SK-N-DZ (cell line): Measurements from ENCODE around the gene CXCL6.

Source experiments
- DNase-seq: peaks from one replicate; pipeline ENCODE4 v3.0.0-alpha.2; 2015; ENCODE audit warnings: low spot score

Gene CXCL6

DNA sequence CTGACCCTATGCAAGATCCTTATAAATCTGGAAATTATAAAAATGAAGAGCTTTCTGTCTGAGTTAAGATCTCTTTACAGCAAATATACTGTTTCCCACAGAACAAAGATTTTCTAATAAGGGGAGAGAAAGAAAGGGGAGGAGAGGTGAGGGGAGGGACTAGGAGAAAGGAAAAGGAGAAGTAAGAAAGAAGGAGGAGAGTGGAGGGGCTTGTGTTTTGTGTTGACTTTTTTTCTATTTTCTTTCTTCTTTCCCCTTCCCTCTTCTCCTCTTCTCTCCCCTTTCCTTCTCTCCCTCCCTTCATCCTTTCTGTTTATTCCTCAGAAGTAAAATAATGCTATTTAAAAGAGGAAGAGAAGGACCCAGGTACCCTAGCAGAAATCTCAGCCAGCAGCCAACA is 6.2 kb downstream of the CXCL6 start:
- DNase-seq, result no peak

DNA sequence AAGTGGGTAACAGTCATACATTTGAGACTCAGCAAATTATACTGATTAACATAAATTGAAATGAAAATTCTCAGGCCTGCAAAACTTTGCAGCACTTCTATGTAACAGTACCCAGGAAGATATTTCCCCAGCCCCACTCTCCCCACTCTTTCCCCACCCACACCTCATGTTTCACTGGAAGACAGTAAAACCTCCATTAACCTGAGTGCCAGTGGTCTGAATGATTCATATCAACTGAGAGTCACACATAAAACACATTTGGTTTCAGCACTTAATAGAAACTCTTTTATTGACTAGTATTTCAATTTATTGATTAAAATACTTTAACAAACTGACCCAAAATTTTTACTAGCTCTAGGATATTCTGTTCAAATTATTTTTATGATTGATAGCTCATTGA is 6.9 kb downstream of the CXCL6 start:
- DNase-seq, result no peak

DNA sequence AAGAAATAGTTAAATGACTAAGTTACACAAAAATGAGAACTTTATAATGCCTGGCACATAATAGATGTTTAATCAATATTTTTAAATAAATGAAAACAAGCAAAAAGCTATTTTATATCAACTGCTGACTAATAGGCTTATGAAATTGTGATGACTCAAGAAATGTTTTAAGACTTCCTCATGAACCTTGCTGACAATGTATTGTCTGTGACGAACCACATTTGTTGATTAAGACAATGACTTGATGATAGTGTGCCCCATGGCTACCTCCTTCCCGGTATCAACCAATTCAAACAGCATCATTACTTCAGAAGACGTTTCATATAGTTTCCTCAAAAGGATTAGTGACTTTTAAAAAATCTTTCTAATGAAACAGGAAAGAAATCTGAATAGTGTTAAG is 7.9 kb downstream of the CXCL6 start:
- no peak for DNase-seq

DNA sequence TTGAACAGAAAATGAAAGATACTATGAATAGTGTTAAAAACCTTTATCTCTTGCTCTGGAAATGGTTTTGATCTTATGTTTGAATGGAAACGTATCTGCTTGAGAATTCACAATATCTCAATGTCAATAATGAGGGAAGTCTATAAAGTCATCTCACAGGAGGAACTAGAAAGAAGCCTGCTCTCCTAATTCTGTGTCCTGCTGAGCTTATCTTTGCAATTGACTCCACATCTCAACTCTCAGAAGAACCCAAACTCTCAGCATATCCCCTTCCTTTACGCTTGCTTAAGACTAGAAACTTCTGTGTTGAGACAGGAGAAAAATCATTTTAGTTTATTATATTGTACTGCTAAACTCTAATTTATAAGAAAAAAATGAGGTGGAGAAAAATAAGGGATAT is 8.3 kb downstream of the CXCL6 start:
- no peak for DNase-seq

DNA sequence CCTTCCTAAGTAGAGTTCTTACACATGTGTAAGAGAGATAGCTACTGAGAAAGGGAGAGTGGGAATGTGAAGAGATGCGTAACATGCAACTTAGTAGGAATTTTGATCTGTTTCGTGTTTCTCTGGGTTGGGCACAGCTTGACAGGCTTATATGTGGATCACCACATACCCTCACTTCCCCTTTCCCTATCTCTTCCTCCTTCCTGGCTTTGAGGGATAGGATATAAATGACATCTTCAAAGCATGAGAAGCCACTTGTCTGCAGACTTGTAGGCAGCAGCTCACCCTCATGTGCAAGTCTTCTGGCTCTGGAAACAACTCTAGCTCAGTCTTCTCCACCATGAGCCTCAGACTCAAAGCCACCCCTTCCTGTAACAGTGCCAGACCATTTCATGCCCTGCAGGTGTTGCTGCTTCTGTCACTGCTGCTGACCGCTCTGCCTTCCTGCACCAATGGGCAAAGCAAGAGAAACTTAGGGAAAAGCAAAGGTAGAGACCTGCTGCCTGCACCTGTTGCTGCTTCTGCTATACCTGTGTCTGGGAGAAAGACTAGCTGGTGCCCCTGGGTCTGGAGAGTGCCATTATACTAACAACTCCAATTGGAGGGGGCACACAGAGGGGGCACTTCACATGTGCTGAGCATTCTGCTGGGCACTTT is 11.2 kb downstream of the CXCL6 start:
- no peak for DNase-seq

DNA sequence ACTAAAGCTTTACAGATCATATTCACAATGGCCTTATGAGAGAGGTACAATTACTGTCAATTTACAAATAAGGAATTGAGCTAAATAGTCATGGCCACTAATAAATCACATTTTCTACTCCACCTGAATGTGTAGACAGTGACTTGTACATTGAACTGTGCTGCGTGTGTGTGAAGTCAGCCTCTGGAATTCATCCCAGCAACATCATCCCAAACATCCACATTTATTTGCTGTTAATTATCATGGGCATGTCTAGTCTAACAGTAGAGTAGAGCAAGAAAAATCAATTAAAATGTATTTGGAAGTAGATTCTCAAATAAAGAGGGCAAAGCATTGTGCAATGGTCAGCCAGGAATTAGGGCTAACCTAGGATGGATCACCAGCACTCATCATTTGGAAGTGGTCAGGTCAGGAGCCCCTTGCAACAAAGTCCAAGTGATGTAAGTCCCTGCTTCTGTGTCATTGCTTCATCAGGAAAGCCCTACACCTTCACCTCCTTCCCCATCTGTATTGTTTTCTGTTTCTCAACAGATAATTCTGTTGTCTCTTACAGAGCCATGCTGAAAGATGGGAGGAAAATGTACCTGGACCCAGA is 11.8 kb downstream of the CXCL6 start:
- DNase-seq, result no peak

DNA sequence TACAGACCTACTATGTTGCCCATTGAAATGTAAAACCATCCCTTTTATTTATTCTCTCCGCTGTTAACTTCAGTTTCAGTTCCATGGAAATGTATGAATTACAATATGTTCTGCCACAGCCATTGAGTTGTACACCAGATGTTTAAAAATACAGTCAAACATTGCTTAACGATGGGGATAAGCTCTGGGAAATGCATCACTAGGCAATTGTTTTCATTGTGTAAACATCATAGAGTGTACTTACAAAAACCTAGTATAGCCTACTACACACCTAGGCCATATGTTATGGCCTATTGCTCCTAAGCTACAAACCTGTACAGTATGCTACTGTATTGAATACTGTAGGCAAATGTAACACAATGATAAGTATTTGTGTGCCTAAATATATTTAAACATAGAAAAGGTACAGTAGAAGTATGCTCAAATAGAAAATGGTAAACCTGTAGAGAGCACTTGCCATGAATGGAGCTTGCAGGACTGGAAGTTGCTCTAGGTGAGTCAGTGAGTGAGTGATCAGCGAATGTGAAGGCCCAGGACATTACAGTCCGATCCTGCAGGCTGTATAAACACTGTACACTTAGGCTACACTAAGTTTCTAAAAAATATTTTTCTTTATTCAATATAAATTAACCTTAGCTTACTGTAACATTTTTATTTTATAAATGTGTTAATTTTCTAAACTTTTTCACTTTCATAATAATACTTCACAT is 13.9 kb downstream of the CXCL6 start:
- no peak for DNase-seq

DNA sequence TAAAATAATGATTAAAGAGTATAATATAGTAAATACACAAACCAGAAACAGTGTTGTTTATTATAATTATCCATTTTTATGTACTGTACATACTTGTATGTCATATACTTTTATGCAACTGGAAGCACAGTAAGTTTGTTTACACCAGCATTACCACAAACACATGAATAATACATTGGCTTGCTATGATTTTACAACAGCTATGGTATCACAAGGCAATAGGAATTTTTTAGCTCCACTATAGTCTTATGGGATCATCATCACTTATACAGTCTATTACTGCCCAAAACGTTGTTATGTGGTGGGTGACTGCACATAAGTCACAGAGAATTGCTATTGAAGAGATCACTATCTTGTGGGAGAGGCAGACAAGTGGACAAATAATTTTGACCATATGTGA is 14.8 kb downstream of the CXCL6 start:
- DNase-seq, result no peak

DNA sequence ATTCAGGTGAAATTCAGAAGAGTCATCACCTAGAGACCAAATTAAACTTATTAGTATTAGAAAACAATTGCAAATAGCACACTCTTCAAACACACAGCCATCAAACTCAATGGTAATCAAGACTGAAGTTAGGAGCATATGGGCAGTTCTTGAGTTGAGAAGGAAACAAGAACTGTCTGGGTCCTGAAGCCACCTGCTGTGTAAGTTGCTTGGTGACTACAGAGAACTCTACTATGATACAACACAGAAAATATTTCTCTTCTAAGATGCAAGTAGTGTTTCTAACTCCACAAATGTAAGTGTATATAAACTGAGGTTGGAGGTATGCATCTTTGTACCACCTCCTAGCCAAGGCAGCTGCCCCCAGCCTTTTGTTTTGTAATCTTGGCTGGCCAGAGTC is 16.3 kb downstream of the CXCL6 start:
- DNase-seq, result no peak

DNA sequence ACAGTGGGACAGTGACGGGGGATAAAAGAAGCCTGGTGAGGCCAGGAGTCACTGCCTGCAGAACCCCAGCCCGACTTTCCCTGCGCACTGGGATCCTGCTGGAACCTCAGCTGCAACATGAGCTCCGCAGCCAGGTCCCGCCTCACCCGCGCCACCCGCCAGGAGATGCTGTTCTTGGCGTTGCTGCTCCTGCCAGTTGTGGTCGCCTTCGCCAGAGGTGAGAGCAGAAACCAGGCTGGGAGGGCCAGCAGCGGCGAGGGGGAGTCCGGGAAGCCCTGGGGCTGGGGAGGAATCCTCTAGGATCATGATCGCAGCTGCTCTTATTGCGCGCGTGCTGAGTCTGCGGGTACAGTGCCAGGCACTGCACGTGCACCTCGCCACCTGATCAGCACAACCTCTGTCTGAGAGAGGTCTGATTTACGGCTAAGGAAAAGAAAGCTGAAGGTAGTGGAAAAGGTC is 16.8 kb downstream of the CXCL6 start, which contains the start of gene PF4V1:
PF4V1 (plus strand) TSS at position 51 of the 459 bp plus-strand sequence; CDS start at position 118, 67 bp downstream.
- DNase-seq, result no peak

DNA sequence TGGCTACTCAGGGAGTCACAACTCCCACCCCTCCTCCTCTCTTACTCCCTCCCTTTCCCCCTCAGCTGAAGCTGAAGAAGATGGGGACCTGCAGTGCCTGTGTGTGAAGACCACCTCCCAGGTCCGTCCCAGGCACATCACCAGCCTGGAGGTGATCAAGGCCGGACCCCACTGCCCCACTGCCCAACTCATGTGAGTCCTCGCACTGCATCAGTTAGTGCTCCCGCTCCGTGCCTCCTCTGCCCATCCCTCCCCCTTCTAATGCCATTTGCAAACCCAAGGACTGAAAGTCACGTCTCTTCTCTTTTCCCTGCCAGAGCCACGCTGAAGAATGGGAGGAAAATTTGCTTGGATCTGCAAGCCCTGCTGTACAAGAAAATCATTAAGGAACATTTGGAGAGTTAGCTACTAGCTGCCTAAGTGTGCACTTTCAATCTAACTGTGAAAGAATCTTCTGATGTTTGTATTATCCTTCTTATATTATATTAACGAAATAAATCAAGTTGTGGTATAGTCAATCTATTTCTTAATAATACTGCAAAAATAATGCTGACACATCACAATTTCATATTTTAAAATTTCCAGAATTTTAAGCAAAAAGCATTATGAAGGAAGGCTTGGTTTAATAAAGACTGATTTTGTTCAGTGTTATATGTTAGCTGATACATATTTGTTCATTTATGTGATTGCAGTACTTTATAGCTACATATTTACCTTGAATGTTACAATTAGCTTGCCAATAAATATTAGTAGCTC is 17.4 kb downstream of the CXCL6 start:
- no peak for DNase-seq

DNA sequence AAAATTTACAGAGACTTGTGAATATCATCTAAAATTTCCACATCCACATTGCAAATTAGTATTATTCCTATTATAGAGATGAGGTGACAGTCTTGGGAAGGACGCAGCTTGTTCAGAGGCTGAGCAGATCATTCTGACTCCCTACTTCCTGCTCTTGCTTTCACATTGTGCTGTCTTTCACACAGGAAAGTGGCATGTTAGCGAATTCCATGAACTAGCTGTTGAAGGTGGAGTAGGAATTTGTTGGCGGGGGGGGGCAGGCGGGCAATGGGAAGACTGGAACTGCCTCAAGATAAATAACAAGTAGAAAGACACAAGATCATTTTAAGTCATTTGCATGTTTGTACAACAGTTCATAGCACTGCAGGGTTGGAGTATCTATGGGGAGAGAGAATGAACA is 18.9 kb downstream of the CXCL6 start:
- no peak for DNase-seq

DNA sequence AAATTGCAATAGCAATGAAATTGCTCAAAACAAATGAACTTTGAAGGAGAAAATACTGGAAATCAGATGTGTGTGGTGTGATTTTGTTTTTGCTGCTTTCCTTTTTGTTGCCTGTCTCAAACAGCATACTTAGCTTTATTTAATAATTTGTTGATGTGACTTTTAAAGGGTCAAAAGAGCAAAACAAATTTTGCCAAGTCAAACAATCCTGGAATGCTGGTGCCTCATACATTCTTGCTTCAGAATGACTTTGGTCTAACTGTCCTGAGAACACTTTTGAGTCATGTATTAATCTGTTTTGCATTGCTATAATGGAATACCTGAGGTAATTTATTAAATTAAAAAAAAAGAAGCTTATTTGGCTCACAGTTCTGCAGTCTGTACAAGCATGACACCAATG is 20.0 kb downstream of the CXCL6 start:
- DNase-seq, result no peak

DNA sequence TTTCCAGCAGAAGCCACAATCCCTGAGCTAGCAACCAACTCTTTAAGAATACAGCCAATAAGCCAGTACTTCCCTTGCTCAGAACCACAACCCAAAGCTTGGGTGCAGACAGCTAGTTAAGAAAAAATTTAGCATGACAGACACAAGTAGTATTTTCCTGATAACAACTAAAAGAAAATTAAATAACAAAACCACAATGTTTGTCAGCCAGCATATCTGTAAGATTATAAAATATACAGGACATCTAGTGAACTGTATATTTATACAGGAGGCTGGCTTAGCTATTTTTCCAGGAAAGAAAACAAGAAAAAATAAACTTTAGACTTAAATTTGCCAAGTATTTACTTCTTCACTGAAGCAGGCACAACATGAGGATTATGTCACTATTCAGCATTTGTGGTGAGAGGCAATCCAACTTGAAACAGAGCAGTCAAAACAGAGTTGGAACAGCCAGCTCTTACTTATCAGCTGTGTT is 23.2 kb downstream of the CXCL6 start:
- DNase-seq, result no peak

DNA sequence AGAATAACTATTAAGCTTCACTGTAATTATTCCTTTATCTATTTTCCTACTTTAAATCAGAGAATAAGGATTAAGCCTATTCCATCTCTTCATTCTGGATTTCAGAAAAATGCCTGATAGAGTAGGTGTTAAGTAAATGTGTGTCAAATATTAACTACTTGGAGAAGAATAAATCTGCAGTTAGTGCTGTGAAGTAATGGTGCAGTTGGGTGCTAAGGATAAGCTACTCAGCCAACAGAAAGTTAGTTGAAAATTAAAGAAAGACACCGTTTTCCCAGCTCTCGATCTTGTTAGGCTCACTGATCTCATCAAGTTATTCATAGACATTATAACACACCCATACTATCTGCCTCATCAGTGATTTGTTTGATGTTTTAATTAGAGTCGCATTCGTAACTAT is 23.7 kb downstream of the CXCL6 start:
- no peak for DNase-seq

DNA sequence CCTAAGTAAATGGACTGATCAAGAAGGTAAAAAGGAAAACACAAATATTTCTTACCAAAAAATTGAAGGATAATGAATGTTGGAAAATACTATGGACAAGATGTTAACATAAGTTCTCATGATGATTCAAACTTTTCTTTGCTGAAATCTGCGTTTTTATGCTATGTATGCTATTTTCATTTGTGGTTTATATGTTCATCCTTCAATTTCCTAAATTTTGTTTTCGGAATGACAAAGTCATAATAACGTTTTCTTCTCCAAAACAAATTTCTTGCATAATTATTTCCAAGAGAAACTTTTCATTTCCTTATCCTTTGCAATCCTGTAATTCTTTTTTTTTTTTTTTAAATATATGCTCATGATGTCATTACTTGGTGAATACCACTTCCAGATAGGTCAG is 24.4 kb downstream of the CXCL6 start:
- DNase-seq, result no peak

DNA sequence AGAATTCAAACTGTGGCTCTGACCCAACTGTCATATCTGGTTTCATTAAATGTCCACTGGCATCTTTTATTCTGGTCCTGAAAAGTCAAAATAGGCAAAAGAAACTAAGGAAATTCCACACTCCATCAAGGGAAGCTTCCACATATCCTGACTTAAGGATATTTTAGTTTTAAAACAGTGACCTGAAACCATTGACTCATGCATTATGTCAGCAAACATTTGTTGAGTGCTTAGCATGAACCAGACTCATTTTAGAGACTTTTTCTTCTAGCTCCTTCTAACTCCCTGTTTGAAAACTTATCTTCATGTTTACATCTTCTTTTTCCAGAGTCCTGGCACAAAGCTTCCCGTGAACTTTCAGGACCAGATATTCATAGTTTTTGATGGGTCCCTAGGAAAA is 25.8 kb downstream of the CXCL6 start:
- DNase-seq, result no peak

DNA sequence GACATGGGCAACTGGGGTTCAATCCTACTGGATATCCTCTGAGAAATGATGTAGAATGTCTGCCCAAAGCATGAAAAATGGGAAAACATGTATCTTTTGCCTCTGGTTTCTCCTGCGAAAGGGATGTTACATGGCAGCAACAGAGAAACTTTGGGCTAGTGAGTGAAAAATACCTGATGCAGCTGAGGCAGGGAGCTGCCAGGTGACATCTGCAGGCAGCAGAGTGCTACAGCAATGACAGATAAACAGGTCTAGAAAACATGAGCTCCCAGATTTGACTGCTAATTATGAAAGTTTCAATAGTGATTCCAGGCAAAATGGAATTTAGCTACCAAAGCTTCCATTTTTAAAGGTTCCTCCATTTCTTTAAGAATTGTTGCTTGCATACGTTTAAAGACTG is 27.9 kb downstream of the CXCL6 start:
- no peak for DNase-seq

DNA sequence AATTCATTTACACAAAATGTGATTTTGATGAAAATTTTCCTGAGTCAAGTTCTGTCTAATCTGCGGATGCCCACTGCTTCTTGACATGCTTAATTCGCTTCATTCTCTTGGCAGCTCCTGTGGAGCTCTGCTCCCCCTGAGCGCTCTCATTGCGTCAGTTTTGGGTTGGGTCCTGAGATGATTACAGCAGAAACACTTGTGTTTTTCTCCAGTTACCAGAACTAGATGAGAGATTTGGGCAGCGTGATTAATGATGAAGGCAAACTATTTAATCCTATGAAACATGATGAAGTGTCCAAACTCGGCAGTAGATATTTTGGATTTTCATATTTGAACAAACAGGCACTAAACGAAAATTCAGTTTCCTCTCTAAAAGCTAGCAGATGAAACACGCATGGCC is 28.5 kb downstream of the CXCL6 start:
- DNase-seq, result no peak

DNA sequence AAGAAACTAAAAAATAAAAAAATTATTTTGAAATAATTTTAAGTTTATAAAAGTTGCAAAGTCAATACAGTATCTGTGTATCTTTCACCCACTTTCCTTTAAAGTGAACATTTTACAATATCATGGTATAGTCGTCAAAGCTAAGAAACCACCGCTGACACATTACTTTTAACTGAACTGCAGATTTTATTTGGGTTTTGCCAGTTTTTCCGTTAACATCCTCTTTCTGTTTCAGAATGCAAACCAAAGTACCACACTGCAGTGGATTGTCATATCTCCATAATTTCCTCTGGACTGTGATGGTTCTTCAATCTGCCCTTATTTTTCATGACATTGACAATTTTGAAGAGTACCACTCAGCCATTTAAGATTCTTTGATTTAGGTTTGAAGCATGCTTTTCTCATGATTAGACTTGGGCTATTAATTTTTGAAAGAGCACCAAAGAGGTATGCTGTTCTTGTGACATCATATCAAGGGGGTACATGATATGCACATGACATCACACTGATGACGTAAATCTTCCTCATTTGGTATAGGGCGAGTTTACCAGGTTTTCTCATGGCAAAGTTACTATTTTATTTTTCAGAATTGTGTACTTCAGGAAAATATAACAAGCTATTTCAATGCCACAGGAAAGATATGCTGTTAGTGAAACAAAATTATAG is 29.1 kb downstream of the CXCL6 start:
- no peak for DNase-seq

DNA sequence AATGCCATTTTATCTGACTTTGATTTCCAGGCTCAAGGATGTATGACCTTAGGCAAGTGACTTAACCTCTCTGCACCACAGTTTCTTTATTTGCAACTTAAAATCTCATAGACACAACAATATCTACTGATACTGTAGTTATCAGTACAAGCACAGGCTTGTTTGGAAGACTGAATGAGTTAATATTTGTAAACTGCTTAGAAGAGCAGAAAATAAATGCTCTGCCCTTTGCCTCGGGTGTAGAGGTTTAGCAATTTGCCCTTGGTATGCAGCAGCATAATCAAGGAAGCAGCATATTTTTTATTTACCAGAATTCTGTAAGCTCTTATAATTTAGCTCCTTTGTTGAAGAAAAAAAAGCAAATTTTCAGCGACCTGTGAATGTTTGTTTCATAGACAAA is 29.8 kb downstream of the CXCL6 start:
- no peak for DNase-seq

DNA sequence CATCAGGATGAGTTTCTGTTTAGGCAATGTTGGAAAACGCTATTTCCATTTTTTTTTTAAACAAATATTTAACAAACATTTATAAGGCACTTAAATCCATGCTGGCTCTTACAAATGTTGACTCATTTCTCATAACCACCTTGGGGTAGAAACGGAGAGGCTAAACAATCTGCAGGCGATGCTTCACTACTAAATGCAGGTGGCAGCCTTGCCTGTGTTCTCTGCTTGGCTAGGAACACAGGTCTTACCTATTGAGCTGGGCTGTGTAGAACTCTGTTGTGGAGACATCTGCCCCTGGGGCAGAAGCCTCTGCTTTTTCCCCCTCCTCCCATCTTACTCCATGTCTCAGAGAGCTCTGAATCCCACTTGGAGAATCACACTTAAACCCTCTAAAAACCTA is 31.3 kb downstream of the CXCL6 start:
- DNase-seq, result no peak
